Superior temporal gyrus (tissue), 1 donor: ENCODE measurements around the gene SPAG8.

ENCODE experiments used
- DNase-seq: peaks from one replicate; pipeline ENCODE4 v3.0.0-alpha.2; 2016; ENCODE audit errors: extremely low spot score

Gene SPAG8

DNA sequence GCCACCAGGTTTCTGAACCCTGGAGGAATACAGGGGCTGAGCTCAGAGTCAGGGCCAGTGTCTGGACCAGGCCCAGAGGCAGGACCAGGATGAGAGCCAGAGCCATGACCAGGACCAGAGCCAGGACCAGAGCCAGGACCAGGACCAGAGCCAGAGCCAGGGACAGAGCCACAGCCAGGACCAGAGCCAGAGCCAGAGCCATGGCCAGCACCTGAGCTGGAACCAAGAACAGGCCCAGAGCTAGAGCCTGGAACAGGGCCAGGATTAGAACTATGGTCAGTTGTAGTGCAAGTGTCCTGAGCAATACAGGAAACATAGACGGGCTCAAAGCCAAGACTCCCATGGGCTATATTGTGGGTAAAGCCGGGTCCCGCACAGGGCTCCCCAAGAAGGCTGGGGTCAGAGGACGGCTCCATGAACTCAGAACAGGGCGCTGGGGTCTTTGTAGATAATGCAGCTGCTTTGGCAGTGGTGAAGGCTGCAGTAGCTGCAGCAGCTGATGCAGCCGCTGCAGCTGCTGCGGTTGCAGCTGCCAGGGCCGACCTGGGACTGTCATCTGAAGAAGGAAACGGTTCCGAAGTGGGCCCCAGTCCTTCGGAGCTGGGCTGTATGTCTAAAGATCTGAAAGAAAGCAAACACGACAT lies 559 bp downstream of the SPAG8 start:
- DNase-seq: no peak

DNA sequence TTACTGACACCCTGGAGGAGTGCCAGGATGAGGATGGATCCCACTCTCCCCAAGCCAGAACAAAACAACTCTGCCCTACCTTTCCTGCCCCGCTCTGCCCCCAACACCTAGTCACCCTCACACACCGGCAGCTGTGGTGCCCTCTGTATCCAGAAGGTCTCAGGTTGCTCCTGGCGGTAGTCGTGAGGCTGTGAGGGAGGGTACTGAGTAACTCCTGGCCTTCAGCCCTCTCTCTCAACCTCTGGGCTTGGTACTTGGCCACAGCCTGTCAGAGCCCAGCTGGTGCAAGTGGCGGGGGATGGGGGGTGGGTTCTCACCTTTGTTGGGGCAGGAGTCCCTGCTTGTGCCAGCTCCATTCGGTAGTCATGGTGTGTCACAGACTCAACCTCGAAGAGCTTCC lies 1.9 kb downstream of the SPAG8 start:
- no peak for DNase-seq

DNA sequence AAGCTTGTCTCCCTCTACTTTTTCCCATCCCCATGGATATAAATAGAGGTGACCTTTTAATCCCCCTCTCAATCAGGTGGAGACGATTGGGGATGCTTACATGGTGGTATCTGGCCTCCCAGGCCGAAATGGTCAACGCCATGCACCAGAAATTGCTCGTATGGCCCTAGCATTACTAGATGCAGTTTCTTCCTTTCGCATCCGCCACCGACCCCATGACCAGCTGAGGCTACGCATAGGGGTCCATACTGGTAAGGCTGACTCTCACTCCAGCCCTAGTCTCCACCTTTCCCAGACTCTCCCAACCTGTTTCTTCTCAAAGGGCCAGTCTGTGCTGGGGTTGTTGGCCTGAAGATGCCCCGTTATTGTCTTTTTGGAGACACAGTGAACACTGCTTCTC lies 3.6 kb downstream of the SPAG8 start:
- DNase-seq: no peak

DNA sequence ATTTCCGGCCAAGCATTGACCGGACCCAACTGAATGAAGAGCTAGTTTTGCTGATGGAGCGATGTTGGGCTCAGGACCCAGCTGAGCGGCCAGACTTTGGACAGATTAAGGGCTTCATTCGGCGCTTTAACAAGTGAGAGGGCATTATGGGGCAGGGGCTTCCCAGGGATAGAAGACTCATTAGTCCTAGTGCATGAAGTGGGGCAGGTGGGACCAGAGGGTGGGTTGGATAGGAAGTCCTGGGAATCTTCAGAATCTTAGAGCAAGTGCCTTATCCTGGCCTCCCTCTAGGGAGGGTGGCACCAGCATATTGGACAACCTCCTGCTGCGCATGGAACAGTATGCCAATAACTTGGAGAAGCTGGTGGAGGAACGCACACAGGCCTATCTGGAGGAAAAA lies 6.0 kb downstream of the SPAG8 start:
- no peak for DNase-seq

DNA sequence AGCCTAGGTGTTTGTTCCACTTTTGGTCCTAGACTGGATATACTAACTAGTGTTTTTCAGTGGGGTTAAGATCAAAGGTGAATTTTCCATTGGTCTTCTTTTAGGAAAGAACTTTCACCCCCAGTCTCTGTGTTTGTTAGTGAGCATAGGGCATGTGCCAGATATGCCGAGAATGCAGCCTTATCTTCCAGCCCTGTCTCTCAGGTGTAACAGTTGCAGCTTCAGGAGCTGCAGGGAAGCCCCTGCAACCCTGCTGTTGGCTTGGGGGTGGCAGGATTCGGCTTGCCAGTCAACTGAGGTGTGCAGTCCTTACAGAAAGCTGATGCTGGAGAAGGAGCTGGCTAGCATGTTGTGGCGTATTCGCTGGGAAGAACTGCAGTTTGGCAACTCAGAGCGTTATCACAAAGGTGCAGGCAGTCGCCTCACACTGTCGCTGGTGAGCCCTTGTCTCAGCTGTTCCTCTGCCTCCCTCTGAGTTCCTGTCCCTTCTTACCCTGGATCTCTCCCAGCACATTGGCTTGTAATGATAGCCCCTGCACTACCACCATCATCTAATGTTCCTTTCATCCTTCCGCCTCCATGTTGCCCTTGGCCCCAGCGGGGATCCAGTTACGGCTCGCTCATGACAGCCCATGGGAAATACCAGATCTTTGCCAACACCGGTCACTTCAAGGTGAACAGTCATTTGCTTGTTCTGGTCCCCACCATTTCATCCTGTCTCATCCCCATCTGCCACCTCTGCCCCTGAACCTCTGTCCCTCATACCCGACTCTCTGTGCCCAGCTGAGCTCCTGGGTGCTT lies 10.5 kb downstream of the SPAG8 start:
- DNase-seq: no peak

DNA sequence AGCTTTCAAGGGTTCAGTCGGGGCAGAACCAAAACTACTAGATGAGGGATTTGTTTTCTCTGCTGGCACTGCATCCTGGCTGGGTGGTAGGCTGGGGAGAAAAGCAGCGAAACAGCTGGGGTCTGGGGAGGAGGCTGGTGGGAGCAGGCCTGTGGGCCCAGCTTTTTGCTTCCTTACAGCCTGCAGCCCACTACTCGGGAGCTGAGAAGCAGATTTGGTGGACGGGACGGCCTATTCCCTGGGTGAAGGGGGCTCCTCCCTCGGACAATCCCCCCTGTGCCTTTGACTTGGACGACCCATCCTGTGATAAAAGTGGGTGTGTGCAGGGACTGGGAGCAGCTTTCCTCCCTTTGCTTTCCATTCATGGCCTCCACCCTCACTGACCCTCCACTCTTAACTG lies 11.5 kb downstream of the SPAG8 start:
- DNase-seq: no peak

DNA sequence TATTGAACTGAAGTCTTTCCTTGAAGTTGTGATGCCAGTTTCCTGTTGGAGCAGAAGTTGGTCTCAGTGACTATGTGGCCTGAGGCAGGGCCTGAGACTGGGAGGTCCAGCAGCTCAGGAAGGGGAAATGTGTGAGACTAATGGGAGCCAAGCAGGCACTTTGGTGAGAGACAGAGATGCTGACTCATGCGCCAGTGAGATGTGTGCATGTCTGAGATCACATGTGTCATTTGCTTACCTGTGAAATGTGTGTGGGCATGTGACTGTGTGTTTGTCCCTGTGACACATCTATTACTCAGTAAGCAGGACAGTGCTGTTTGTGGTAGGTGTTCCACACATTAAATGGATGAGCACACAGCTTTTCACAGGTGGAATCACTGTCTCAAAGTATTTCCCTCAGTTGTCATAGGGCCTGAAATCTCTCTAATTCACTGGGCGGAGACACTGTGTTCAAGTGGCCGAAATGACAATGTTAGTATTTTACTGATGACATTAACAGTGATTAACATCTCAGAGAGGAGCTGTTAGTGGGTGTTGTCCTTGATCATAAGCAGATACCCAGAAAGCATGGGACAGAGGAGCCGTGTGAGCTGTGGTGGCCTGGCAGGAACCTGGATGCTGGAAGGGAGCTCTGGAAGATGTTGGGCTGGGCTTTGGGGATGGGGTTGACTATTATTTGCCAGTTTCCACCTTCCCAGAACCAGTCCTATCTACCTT lies 13.2 kb downstream of the SPAG8 start:
- no peak for DNase-seq

DNA sequence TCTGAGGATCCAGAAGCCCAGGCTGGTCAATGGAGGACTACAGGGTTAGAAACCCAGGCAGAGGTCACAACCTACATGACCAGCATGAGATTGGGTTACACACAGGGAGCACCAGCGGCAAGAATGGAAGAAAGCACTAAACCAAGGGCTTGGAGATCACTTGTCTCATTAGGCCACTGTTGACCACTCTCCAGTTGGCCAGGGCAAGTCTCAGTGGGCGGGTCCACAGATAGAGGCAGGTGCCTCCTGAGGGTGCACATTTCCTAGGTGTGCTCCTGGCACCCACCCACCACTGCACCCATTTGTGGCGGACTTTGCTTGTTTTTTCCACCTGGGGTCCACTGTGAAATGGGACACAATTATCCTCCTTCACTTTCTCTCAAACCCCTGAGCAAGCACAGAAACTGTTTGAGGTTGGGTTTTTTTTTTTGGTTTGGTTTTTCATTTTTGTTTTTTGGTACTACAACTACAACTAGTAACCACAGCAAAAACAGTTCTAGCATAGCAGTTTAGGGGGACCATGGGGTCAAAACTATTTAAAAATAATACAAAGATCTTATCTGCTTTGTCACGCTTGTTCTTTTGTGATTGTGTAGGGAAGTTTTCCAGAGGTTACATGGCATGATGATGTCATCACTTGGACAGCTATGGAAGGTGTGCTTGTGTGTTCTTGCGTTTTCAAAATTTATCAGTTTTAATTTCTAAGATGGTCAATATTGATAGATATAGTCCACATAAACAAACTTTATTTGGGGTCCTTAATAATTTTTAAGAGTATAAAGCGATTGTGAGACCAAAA lies 14.6 kb downstream of the SPAG8 start:
- DNase-seq: no peak

DNA sequence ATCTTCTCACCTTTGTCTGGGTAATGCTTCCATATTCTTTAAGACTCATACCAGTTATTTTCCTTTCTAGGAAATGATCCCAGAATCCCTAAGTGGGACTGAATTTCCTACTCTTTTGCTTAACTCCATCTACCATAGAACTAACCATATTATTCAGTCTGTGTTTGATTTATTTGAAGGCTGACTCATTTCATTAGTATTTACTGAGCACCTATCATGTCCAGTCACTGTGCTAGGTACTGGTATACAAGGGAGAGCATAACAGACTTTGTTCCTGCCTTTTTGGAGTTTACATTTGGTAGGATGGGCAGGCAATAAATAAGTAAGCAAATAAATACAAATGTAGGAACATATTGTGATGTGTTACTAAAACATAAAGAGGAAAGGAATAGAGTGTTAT lies 16.4 kb downstream of the SPAG8 start:
- DNase-seq: no peak

DNA sequence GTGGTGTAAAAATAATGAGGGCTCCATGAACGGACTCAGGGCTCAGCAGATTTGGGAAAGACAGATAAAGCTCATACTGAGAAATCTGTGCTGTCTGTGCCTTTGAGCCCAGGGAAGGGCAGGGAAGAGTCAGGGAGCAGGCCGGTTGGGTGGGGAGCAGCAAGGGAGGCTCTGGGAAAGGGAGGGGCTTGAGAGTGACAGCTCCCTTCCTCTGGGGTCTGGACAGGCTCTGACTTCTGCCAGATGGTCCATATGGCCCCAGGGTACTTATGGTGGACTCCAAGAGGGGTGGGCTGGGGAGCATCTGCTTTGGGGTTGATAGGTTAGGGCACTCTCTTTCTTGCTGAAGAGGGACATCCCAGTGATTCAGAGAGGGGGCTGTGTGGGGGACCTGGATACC lies 18.6 kb downstream of the SPAG8 start:
- DNase-seq: no peak

DNA sequence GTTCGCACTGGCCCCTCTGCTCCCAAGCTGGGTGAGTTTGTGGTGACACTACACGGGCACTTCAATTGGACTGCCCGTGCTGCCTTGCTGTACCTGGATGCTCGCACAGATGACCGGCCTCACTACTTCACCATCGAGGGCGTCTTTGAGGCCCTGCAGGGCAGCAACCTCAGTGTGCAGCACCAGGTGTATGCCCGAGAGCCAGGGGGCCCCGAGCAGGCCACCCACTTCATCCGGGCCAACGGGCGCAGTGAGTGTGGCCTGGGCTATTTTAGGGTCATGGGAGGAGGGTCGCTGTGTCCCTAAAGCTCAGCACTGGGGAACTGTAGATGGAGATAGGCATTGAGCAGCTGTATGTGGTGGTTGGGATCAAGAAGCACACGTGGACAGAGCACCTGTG lies 19.2 kb downstream of the SPAG8 start:
- no peak for DNase-seq

DNA sequence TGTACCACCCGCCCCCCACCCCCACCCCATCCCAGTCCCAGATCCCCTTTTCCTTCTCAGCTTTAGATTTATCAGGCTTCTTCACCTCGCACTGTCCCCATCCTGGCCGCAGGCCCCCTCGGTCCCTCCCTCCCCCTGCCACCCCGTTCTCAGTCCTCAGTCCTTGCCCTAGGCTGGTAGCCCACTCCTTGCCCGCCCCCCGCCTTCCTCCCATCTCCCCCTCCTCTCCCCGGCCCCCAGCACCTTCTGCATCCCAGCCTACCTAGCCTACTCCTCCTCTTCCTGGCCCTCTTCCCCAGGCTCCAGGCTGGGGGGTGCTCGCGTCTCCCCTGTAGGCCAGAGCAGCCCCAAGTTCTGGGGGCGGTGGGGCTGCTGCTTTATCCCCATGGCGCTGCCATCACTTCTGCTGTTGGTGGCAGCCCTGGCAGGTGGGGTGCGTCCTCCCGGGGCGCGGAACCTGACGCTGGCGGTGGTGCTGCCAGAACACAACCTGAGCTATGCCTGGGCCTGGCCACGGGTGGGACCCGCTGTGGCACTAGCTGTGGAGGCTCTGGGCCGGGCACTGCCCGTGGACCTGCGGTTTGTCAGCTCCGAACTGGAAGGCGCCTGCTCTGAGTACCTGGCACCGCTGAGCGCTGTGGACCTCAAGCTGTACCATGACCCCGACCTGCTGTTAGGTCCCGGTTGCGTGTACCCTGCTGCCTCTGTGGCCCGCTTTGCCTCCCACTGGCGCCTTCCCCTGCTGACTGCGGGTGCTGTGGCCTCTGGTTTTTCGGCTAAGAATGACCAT lies 19.8 kb downstream of the SPAG8 start:
- no peak for DNase-seq

DNA sequence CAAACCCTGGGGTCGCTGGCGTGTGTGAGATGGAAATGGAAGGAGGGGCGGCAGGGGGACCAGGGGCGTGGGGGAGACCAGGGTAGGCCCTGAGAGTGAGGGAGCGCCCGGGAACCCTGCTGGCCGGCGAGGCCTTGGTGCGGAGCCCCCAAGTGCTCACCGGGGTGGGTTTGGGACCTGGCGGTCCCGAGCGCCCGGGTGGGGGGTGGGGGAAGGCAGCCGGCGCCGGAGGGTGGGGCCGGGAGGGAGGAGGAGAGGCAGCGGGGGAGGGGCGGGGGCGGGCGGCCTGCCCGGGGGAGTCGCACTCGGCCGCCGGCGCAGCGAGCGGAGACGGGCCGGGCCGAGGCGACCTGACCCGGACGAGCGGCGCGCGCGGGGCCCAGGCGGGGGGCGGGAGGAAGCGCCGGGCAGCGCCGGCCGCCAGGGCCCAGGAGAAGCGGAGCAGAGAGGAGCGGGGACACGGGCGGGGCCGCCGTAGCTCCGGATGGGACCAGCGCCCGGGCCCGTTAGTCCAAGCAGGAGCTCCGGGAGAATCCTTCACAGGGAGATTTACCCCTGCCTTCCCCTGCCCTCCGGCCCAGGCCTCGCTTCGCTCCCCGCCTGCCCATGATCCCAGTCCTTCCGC lies 20.7 kb downstream of the SPAG8 start, which contains the start of gene NPR2:
TSS of gene NPR2 (plus strand) at position 295 of the 625 bp plus-strand sequence. CDS start 818 bp downstream, outside the sequence.
- no peak for DNase-seq

DNA sequence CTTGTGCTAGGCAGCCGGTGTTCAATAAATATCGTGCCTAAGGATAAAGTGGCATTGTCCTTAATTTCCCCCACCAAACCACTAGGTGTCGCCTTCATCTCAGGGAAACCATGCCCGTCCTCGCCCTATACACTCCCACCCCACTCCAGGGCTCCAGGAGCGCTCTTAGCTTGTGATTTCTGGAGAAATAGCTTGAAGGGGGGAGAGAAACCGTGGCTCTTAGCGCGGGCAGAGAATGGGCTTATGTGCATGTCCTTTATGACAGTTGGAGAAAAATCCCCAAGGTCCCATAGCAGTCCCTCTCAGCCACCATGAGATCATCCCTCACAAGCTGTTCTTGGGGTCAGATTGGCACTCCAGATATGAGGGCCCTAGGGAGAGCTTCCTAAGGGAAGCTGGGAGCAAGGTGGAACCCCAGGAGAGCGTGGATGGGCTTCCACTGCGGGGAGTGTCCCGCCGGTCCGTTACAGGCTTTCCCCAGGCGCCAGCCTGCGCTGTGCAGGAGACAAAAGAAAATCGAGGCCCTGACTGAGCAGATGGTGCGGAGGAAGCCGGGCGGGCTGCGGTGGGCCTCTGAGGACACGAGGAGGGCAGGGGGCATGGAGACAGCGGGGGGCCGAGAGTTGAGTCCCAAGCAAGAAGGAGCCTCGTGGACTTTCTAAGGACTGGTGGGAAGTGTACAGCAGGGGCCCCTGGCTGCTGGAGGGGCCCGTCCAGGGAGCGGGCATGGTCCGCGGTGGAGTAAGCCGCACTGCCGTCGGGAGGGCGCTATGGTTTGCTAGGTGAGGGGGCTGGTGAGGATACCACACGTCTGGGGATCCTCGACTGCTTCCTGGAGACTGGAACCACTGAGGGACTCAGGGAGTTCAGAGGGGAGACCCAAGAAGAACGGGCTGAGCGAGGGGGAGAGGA lies 21.4 kb downstream of the SPAG8 start:
- peak; percentile 90 for DNase-seq

DNA sequence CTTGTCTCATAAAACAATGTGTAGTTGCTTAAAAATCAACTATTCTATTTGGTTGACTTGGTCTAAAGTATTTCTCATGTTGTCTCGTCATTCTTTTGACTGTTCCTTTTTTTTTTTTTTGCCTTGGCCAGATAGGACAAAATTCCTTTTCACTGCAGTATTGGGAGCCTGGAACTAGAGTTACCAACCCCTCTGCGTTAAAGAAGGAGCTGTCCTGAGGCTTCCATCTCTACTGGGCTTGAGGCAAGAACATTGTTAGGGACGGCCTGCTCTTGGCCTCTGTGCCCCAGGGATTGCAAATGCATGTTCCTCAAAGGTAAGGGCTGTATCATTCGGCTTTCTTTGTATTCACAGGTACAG lies 22.1 kb downstream of the SPAG8 start:
- no peak for DNase-seq

DNA sequence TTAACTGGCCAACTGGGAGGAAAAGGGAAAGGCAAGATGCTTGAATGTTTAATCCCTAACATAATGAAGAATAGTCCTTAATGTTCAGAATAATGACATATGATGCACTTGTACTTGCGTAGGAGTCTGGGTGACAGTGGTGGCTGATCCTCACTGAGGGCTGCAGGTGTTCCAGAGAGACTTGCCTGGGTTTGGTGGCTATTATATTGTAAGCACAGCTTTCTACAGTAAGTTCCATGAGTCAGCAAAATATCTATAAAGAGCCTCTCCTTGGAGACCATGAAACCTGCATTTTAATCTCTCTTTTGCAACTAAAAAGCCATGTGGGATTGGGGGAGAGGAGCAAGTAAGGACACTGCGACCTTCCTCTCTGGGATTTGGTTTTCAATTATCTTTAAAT lies 22.5 kb downstream of the SPAG8 start:
- no peak for DNase-seq

DNA sequence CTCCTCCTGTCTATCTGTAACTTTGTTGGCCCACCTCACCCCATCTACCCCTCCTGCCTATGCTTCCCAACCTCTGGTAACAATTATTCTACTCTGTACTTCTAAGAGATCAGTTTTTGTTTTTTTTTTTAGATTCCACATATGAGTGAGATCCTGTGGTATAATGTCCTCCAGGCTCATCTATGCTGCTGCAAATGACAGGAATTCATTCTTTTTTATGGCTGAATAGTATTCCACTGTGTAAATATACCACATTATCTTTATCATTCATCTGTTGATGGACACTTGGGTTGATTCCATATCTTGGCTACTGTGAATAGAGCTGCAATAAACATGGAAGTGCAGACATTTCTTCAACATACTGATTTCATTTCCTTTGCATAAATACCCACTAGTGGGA lies 28.6 kb downstream of the SPAG8 start:
- no peak for DNase-seq

DNA sequence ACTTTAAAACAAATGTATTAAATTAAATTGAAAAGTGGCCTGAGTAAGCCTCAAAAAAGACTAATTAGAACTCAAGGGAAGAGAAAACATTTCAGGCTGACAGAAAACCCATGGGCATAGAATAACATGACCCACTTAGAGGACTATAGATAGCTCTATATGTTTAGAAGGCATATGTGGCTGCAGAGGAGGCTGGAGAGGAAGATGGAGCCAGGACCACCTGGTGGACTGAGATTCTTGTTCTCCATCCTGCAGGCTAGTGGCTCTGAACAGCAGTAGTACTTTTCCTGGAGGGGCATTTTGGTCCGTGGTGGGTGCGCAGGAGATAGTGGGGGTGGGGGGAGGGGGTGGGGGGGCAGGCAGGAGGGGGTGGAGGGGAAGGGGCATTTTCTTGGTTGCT lies 31.0 kb downstream of the SPAG8 start:
- DNase-seq: no peak

DNA sequence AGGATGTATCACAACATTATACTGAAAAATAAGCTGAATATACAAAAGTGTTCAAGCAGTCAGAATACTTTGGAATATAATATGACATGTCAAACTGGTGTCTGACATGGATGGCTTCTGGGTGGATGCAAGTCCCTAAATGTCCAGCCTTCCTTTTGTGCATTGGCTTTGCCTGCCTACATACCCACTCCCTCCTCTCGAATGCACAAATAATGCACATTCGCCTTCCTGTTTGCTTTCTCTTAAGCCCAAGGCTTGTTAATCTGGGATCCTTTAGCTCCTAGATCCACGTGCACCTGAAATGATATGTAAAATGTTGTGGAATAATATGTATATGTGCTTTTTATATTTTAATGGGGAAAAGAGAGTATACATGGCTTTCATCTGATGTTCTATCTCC lies 33.6 kb downstream of the SPAG8 start:
- DNase-seq: no peak

DNA sequence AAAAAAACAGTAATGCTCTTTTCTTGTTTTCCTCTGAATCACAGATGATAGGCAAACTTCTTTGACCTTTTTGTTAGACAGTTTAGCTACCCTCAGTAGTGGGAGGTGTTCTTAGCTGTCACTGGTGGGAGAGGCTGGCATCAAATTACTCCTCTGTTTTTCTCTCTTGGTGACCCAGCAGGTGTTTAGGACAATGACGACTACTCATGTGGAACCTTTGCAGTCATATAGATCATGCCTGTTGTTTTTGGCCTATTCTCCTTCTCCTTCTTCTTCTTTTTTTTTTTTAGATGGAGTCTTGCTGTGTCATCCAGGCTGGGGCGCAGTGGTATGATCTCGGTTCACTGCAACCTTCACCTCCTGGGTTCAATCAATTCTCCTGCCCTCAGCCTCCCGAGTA lies 36.0 kb downstream of the SPAG8 start:
- no peak for DNase-seq
